ENCODE data around the gene ALDH3B2.
"Not testable (repeated sequence)": the region's sequence is repeated elsewhere in the genome, so short reads cannot be mapped to it uniquely, and the experiment has no call there.

The ALDH3B2 gene

DNA sequence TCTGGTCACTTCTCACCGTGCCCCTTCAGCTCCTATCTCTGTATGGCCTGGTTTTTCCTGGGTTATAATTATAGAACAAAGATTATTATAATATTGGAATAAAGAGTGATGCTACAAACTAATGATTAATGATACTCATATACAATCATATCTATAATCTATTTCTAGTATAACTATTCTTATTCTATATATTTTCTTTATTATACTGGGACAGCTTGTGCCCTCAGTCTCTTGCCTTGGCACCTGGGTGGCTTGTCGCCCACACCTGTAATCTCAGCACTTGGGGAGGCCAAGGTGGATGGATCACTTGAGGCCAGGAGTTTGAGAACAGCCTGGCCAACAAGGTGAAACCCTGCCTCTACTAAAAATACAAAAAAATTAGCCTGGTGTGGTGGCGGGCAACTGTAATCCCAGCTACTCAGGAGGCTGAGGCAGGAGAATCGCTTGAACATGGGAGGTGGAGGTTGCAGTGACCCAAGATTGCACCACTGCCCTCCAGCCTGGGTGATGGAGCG lies 14.7 kb downstream of the ALDH3B2 start:
- DNase-seq, result not testable (repeated sequence)

DNA sequence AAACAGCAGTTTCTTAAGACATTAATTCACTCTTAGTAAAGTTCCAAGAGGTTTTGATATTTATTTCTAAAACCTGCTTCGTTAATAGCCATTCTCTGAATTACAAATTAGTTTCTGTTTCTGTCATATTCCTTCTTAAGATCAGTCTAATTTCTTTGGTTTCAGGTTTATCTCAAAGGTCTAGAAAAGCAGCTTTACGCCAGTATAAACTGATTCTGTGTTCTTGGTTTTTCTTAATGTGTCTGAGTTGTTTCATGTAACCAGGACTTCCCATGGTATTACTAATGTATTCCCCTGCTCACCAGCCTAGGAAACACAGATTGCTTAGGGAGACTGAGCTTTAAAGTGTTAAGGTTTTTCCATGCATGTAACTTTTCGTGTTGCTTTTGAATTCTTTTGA lies 17.1 kb downstream of the ALDH3B2 start:
- DNase-seq, result no peak

DNA sequence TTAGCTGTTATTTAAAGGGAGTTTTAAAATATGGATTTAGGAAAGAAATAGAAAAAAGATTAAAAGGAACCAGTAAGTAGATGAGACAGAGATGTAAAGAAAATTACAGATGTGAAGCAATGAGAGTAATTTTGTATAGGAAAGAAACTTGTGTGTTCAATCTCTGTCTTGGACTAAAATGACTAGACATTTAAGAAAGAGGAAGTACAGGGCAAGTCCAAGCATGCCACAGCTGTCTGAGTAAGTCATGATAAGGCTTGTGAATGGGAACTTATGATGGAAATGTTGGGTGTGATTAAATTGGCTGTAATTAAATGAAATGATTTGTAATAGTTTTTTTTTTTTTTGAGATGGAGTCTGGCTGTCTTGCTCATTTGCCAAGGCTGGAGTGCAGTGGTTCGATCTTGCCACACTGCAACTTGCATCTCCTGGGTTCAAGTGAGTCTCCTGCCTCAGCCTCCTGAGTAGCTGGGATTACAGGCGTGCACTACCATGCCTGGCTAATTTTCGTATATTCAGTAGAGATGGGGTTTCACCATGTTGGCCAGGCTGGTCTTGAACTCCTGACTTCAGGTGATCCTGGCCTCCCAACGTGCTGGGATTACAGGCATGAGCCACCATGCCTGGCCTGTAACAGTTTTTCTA lies 18.0 kb downstream of the ALDH3B2 start:
- DNase-seq, result no peak

DNA sequence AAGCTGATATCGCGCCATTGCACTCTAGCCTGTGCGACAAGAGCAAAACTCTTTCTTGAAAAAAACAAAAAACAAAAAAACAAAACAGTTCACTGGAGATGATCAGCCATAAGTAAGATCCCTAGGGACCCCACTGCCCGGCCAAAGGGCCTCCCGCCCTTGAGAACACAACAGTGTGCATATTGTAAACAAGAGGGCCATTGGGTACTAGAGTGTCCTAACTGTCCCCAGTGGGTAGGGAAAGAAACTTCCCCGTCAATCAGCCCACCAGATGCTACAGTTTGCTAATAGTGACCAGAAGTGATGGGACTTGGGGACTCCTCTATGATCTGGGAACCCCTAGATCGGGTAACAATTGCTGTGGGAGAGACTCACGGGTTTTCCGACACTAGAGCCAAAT lies 20.2 kb downstream of the ALDH3B2 start:
- no peak for DNase-seq

DNA sequence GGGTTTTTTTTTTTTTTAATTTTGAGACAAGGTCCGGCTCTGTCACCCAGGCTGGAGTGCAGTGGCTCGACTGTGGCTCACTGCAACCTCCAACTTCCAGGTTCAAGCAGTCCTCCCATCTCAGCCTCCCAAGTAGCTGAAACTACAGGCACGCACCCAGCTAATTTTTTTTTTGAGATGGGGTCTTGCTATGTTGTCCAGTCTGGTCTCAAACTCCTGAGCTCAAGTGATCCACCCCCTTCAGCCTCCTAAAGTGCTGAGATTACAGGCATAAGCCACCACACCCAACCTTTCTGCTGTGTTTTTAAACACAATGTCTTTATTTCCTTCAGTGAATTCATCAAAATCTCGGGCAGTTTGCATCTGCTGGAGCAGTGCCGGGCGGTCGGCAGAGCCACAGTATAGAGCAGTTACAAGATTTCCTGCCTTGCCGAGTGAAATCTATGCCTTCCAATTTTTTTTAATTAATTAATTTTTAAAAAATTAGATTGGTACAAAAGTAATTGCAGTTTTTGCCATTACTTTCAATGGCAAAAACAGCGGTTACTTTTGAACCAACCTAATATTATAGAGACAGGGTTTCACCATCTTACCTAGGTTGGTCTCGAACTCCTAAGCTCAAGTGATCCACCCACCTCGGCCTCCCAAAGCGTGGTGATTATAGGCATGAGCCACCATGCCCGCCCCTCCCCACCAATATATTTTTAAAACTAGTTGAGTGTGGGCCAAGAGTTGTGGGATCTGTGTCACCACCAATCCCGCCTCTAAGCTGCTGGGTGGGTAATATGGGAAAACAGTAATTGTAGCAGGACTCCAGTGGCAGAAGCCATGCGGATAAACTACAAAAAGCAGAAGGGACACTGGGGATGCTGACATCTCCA lies 21.2 kb downstream of the ALDH3B2 start:
- no peak for DNase-seq

DNA sequence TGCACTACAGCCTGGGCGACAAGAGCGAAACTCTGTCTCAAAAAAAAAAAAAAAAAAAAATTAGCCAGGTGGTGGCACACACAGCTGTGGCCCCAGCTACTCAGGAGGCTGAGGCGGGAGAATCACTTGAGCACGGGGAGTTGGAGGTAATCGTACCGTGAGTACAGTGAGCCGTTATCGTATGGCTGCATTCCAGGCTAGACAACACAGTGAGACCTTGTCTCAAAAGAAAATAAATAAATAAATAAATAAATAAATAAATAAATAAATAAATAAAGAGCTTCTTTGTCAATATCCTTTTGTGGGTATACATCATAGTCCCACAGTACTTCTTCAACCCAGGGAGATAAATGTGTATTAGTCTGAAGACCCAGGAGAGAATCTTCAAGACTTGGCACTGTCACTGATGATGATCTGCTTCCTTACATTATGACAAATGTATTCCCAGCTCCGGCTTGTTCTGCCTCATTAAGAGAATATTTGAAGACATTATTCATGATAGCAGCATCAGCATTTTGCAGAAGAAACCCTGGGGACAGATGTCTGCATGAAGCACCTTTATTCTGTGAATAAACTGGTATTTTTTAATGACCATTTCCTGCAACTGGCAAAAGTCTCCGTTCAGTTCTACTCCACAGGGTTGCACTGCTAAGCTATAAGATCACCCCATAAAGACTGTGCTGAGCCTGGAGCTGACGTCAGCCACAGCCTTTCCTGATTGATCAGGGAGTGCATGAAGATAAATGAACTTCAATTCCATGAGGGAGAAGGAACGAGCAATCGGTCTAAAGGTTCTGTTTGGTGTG lies 22.2 kb downstream of the ALDH3B2 start:
- no peak for DNase-seq

DNA sequence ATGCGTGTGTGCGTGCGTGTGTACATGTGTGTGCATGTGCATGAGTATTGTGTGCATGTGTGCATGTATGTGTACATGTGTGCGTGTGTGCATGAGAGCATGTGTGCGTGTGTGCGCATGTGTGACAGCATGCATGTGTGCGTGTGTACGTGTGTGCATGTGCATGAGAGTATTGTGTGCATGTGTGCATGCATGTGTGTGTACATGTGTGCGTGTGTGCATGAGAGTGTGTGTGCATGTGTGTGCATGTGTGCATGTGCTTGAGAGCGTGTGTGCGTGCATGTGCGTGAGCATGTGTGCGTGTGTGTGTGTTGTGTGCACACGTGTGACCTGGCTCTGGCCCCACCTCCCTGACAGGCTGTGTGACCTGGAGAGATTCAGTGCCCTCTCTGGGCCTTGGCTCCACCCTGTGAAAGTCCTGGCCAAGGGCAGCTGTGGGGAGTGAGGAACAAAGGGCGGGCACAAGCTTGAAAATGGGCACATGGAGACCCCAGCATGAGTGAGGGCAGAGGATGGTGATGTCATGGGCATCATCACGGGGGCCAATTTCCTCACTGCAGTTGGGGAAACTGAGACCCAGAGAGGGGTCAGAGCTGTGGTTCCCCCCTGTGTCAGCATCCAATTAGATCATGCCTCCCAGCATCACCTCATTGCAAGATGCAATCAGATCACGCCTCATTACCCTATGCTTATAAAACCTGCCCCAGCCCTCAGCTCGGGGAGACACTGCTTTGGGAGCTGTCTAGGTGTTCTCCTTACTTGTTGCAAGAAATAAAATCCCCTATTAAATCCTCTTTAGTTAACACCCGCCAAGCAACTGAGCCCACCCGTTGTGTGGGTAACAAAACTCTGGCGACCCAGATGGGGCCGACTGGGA lies 24.6 kb downstream of the ALDH3B2 start:
- peak in 1 of 2 experiments; percentile 21 for DNase-seq

DNA sequence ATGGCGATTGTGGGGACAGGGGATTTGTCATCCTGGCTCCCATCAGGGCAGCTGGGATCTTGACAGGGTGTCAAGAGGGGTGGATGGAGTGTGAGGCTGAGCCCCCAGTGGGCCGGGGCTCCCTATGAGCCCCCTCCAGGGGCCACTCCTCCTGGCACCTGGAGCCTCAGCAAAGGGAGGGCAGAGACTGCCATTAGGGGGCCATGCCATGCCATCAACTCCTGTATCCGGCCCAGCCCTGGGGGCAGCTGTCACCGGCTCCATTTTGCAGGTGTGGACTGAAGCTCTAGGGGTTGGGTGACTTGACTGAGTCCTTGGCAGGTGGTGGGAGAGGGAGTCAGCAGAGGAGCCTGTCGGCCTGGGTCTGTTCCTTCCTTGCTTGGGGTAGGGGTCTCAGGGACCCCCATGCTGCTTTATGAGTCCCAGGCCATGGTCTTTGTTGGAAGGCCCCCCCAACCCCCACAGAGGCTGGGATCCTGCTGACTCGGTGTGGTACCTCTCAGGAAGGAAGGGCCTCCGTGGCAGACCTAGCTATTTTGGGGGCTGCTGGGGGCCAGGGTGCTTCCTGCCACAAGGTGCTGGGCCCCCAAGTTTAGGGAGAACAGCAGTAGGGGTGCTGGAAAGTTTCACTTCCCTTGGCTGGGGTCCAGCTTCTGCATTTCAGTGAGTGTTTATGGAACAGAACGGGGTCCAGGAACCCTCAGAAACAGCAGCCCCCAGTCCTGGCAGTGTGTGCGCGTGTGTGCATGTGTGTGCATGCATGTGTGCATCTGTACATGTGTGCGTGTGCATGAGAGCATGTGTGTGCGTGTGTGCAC lies 25.4 kb downstream of the ALDH3B2 start:
- no peak for DNase-seq

DNA sequence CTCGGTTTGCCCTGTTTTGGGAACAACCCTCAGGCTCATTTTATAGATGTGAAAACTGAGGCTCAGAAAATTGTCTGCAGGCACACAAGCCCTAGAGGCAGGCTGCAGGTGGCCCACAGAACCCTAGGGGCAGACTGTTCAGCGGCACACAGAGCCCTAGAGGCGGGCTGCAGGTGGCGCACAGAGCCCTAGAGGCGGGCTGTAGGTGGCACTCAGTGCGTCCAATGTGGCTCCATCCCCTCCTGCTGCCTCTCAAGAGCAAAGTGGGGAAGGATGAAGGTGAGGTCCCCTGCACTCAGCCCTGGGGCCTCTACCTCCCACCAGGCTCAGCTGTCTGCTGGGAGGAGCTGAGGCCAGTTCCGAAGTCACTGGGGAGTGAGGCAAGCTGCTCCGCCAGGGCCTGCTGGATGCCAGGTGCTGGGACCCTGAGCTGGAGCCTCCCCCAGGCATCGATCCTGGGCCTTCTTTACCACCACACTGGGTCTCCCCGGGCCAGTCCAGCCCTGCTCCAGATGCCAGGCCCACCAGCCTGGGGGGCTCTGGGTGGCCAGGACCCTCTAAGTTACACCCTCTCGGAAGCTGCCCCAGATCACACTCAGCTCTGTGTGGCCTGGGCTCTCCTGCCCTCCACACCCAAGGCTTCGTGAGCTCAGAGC lies 26.2 kb downstream of the ALDH3B2 start:
- peak in 1 of 2 experiments; percentile 51 for DNase-seq

DNA sequence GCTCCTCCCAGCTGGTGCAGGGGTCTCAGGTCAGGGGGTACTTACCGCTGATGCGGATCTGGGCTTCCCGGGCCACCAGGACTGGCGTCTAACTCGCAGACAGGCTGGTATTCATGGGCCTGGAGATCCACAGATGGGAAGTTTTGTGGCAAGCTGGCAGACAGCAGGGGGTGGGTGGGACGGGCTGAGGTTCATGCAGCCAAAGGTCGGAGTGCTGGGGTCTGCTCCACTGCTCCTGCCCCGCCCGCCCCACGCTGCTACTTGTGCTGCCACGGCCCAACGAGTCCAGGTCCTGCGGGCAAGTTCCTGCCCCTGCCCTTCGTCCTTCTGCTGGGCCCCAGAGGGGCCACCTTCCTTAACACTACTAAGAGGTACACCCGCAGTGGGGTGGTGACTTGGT lies 27.0 kb downstream of the ALDH3B2 start:
- no peak for DNase-seq

DNA sequence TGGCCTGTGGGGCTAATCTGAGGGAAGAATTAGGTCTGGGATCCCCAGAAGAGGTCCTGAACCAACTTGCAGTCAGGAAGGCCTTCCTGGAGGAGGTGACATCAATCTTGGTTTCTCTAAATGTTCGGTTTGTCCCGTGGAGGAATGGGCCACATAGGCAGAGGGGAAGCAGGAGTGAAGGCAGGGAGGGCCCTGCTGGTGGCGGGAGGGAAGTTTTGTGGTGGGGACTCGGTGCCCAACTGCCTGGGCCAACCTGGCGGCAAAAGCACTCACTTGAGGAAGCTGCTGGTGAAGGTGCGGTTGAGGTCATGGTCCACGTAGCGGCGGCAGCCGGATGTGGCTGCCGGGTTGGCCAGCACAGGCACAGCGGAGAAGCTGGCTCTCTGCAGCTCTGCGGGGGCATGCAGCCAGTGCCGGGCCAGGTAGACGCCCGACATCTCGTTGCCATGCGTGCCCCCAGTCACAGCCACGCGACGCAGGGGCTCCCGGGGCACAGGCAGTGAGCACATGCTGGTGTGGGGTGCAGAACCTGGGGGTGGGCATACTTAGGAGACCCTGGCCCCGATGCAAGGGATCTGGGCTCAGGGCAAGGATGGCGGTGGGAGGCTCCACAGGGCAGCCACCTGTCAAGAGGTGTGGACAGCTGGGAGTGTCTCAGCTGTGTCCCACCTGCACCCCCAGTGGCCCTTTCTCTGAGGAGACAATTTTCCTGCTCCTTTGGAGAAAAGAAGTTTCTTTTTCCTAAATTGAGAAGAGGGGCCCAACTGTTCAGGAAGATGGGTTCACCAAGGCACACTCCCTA lies 27.7 kb downstream of the ALDH3B2 start:
- DNase-seq, result no peak

DNA sequence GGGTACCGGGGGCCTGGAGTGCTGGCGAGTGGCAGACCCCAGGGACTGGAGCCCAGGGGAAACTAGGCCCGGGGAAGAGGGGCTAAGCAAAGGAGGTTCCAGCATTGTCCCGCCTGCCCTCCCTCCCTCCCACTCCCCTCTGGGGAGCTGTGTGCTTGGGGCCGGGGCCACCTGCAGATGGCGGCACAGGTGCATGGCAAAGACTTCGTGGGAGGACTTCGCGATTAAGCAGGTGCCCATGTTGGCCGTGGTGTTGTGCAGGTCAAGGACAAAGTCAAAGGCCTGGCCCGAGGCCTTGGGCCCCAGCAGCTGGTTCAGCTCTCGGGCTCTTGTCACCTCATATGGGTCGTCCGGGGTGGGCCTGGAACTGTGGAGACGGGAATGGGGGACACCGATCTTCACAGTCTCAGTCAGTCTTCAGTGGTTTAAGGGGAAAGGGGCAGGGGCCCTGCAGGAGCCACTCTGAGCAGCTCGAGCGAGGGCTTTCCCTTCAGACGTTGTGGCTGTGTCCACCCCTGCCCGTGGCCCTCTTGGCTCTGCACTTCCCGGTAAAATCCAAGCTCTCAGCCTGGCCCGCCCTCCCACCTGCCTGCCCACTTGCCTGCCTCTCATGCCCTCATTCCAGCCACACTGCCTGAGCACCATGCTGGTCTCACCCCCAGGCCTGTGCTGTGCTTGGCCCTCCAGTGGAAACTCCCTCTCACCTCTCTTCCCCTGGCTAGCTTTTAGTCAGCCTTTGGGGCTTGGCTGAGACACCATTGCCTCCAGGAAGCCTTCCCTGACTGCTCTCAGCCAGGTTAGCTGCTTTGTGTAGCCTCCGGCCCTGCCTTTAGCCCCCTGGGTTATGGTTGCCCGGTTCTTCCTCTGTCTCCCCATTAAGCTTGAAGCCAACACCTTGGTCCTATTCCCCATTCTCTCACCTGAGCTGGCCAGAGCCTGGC lies 28.6 kb downstream of the ALDH3B2 start:
- DNase-seq, result no peak

DNA sequence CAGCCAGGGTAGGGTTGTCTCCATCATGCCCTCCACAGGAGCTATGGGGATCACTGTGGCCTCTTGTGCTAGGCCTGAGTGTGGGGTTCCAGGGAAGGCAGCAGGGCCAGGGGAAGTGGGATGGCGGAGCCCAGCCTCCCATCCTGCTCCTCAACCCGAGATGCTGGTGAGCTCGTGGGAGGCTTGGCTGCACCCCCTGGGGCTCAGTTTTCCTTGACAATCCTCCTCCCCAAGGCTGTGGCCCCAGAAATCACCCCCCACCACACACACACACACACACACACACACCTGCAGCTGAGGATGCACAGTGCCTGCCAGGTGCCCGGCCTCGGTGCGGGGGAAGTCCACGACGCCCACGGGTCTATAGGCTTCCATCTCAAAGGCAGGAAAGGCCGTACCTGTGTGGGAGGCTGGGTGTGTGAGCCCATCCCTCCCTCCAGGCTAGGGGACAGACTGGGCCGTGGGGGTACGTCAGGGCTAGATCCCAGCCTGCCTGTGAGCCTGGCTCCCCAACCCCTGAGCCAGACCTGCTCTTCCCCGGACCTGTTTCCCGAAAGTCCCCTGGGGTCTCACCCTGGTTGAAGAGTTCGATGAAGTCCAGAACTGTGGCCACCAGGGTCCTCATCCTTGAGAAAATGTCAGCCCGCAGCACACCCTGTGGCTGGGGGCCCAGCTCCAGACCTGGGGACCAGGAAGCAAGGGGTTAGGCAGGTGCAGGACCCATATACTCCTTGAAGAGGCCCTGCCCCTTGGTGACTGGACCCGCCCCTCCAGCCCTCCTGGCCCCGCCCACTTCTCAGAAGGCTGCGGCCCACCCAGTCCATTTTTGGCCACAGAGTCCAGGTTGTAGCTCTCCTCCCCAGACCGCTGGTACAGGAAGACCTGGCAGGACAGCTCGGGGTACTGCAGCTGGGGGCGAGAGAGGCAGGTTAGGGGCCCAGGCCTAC lies 29.7 kb downstream of the ALDH3B2 start:
- no peak for DNase-seq

DNA sequence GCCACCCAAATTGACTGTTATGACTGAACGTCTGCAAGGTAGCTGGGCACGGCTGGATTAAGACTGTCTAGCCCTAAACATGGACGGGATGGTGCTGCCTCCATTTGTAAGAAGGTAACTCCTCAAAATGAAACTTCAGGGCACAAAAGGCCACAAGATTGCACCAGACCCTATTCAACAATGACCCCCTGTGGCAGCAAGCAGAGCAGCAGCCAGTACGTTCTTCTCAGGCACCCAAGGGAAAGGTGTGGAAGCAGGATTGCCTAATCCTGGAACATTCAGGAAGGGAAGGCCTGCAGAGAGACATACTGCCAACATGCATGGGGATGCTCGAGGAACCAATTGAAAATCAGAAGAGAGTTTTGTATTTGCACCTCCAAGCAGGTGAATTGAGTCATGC lies 30.4 kb downstream of the ALDH3B2 start:
- no peak for DNase-seq

DNA sequence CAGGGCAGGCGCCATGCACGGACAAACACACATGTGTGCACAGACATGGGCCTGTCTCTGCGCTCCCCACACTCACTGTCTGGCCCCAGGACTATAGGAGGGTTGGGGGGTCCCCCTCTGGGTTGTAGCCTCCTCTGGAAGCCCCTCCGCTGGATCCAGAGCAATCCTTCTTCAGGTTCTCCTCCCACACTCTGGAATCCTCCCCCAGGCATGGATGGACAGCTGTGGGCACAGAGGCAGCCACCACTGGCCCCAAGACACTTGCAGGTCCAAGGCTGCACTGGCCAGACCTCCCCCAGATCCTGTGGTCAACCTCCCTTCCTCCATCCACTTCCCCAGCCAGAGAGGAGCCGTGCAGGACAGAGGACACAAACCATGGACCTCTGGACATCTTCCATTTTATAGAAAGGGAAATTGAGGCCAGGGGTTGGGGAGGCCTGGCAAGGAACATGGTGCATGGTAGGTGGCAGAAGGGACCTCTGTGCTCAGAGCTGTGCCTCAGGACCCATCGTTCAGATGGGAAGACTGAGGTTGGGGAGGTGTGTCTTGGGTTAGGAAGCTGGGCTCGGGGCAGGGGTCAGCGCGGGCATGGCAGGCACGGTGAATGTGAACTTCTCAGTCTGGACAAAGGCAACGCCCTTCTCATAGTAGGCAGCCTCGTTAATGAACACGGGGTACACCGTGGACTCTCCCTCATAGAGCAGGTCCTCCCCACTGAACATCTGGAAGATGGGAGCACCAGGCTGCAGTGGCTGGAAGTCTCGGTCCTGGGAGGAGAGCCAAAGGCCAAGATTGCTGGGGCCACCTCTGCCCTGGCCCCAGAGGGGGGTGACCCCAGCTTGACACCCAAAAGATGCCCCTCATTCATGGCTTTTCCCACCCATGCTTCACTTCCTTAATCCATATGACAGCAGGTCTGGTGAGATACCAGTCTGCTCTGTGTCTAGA lies 32.0 kb downstream of the ALDH3B2 start:
- DNase-seq, result no peak

All from NCI-H524 (cell line).